ENCODE results near the gene DAGLB.

Gene DAGLB

GRCh38 chr7:6417408-6417807 lies 30.3 kb downstream of the DAGLB start:
- H3K27ac ChIP-seq (ENCODE audit: low read depth, low read length) = no peak overlapping the region

GRCh38 chr7:6416516-6417145 lies 31.1 kb downstream of the DAGLB start:
- H3K4ac ChIP-seq (ENCODE audit: low read depth, low read length) = no peak overlapping the region
- no peak overlapping the region for H2AK5ac ChIP-seq (ENCODE audit: low read length)
- no peaks in the 10 kb centered on the region for H3K79me2 ChIP-seq (ENCODE audit: control insufficient read depth, insufficient read depth, low read length)
- H3K56ac ChIP-seq (ENCODE audit: low read length) = peak overlapping the region; percentile 31
- H2BK15ac ChIP-seq (replicated peaks; ENCODE audit: low read depth) = no peak overlapping the region
- no peaks in the 10 kb centered on the region for H3K27me3 ChIP-seq (ENCODE audit: insufficient read depth, low read length, poor library complexity)
- H3K23ac ChIP-seq (ENCODE audit: low read length) = no peak overlapping the region
- WGBS (ENCODE audit: extremely low coverage, insufficient coverage, low lambda C conversion rate) = no CpG with 5 or more reads among the region's 23 CpGs
- no peak overlapping the region for H4K8ac ChIP-seq (ENCODE audit: low read depth, low read length)
- peaks cover 8% of the 10 kb centered on the region for H3K36me3 ChIP-seq (ENCODE audit: control insufficient read depth, insufficient read depth, low read length)
- no peak overlapping the region for H3K4me3 ChIP-seq (ENCODE audit: low read length)
- H3K4me2 ChIP-seq (ENCODE audit: low read length) = no peak overlapping the region
- no peak overlapping the region for H2BK120ac ChIP-seq (ENCODE audit: low read depth, low read length)
- no peaks in the 10 kb centered on the region for H3K4me1 ChIP-seq (ENCODE audit: control insufficient read depth, low read depth, low read length)
- H2BK5ac ChIP-seq (ENCODE audit: low read length) = no peak overlapping the region
- no peaks in the 10 kb centered on the region for H3K79me1 ChIP-seq (ENCODE audit: low read length)
- H4K5ac ChIP-seq (ENCODE audit: low read length) = no peak overlapping the region
- H3K18ac ChIP-seq (ENCODE audit: low read length) = no peak overlapping the region
- H3K27ac ChIP-seq (ENCODE audit: low read depth, low read length) = no peak overlapping the region
- peak; percentile 86 for DNase-seq
- peak overlapping the region; percentile 7 for H3K9ac ChIP-seq (ENCODE audit: low read length)

More at GRCh38 chr7:6417408-6417807, 30.3 kb downstream of the DAGLB start:
- Histone ChIP-seq H3K4ac (ENCODE audit: low read depth, low read length) (no peak overlapping the region), H2BK15ac (replicated peaks; ENCODE audit: low read depth) (no peak overlapping the region), H2AK5ac (ENCODE audit: low read length) (no peak overlapping the region), H3K56ac (ENCODE audit: low read length) (no peak overlapping the region), H3K4me1 (ENCODE audit: control insufficient read depth, low read depth, low read length) (no peaks in the 10 kb centered on the region), H3K79me2 (ENCODE audit: control insufficient read depth, insufficient read depth, low read length) (no peaks in the 10 kb centered on the region), H4K8ac (ENCODE audit: low read depth, low read length) (no peak overlapping the region), H3K79me1 (ENCODE audit: low read length) (no peaks in the 10 kb centered on the region), H3K23ac (ENCODE audit: low read length) (no peak overlapping the region), H3K36me3 (ENCODE audit: control insufficient read depth, insufficient read depth, low read length) (peaks cover 9% of the 10 kb centered on the region), H2BK5ac (ENCODE audit: low read length) (no peak overlapping the region), H3K4me2 (ENCODE audit: low read length) (no peak overlapping the region), H2BK120ac (ENCODE audit: low read depth, low read length) (no peak overlapping the region), H4K5ac (ENCODE audit: low read length) (no peak overlapping the region), H3K18ac (ENCODE audit: low read length) (no peak overlapping the region), H3K4me3 (ENCODE audit: low read length) (no peak overlapping the region), H3K27me3 (ENCODE audit: insufficient read depth, low read length, poor library complexity) (no peaks in the 10 kb centered on the region), H3K9ac (ENCODE audit: low read length) (no peak overlapping the region)
- no peak for DNase-seq
- WGBS (ENCODE audit: extremely low coverage, insufficient coverage, low lambda C conversion rate) = no CpG with 5 or more reads among the region's 5 CpGs

- Histone ChIP-seq H3K4me3 (ENCODE audit: low read length) (no peak overlapping the region), H3K4me2 (ENCODE audit: low read length) (no peak overlapping the region), H3K27ac (ENCODE audit: low read depth, low read length) (no peak overlapping the region), H3K79me1 (ENCODE audit: low read length) (peaks cover 2% of the 10 kb centered on the region), H2AK5ac (ENCODE audit: low read length) (no peak overlapping the region), H3K56ac (ENCODE audit: low read length) (no peak overlapping the region), H3K18ac (ENCODE audit: low read length) (no peak overlapping the region), H4K5ac (ENCODE audit: low read length) (no peak overlapping the region), H3K79me2 (ENCODE audit: control insufficient read depth, insufficient read depth, low read length) (no peaks in the 10 kb centered on the region), H2BK120ac (ENCODE audit: low read depth, low read length) (no peak overlapping the region), H3K27me3 (ENCODE audit: insufficient read depth, low read length, poor library complexity) (no peaks in the 10 kb centered on the region), H4K8ac (ENCODE audit: low read depth, low read length) (no peak overlapping the region), H3K36me3 (ENCODE audit: control insufficient read depth, insufficient read depth, low read length) (peaks cover 13% of the 10 kb centered on the region), H3K4ac (ENCODE audit: low read depth, low read length) (no peak overlapping the region), H2BK15ac (replicated peaks; ENCODE audit: low read depth) (no peak overlapping the region), H2BK5ac (ENCODE audit: low read length) (no peak overlapping the region), H3K23ac (ENCODE audit: low read length) (no peak overlapping the region), H3K9ac (ENCODE audit: low read length) (no peak overlapping the region), H3K4me1 (ENCODE audit: control insufficient read depth, low read depth, low read length) (no peaks in the 10 kb centered on the region)
- no CpG with 5 or more reads among the region's 10 CpGs for WGBS (ENCODE audit: extremely low coverage, insufficient coverage, low lambda C conversion rate)
- no peak for DNase-seq
Observed at GRCh38 chr7:6413637-6414036, 34.1 kb downstream of the DAGLB start.

- Histone ChIP-seq H3K27ac (ENCODE audit: low read depth, low read length) (no peak overlapping the region), H2BK15ac (replicated peaks; ENCODE audit: low read depth) (no peak overlapping the region), H3K27me3 (ENCODE audit: insufficient read depth, low read length, poor library complexity) (no peaks in the 10 kb centered on the region), H2BK5ac (ENCODE audit: low read length) (no peak overlapping the region), H3K18ac (ENCODE audit: low read length) (no peak overlapping the region), H3K36me3 (ENCODE audit: control insufficient read depth, insufficient read depth, low read length) (peaks cover 18% of the 10 kb centered on the region), H3K23ac (ENCODE audit: low read length) (no peak overlapping the region), H3K79me1 (ENCODE audit: low read length) (peaks cover 2% of the 10 kb centered on the region), H2AK5ac (ENCODE audit: low read length) (no peak overlapping the region), H3K56ac (ENCODE audit: low read length) (no peak overlapping the region), H4K8ac (ENCODE audit: low read depth, low read length) (no peak overlapping the region), H3K4me3 (ENCODE audit: low read length) (no peak overlapping the region), H2BK120ac (ENCODE audit: low read depth, low read length) (no peak overlapping the region), H3K4me2 (ENCODE audit: low read length) (no peak overlapping the region), H4K5ac (ENCODE audit: low read length) (no peak overlapping the region), H3K79me2 (ENCODE audit: control insufficient read depth, insufficient read depth, low read length) (no peaks in the 10 kb centered on the region), H3K4me1 (ENCODE audit: control insufficient read depth, low read depth, low read length) (no peaks in the 10 kb centered on the region), H3K4ac (ENCODE audit: low read depth, low read length) (no peak overlapping the region), H3K9ac (ENCODE audit: low read length) (no peak overlapping the region)
- DNase-seq = no peak
- no CpG with 5 or more reads among the region's 34 CpGs for WGBS (ENCODE audit: extremely low coverage, insufficient coverage, low lambda C conversion rate)
Observed at GRCh38 chr7:6409944-6410693, 37.6 kb downstream of the DAGLB start.

GRCh38 chr7:6409091-6409490 lies 38.7 kb downstream of the DAGLB start:
- Histone ChIP-seq H3K23ac (ENCODE audit: low read length) (no peak overlapping the region), H3K18ac (ENCODE audit: low read length) (no peak overlapping the region), H4K5ac (ENCODE audit: low read length) (no peak overlapping the region), H2BK15ac (replicated peaks; ENCODE audit: low read depth) (no peak overlapping the region), H3K27me3 (ENCODE audit: insufficient read depth, low read length, poor library complexity) (no peaks in the 10 kb centered on the region), H2BK5ac (ENCODE audit: low read length) (no peak overlapping the region), H3K4me2 (ENCODE audit: low read length) (no peak overlapping the region), H3K56ac (ENCODE audit: low read length) (no peak overlapping the region), H2AK5ac (ENCODE audit: low read length) (no peak overlapping the region), H3K4me1 (ENCODE audit: control insufficient read depth, low read depth, low read length) (no peaks in the 10 kb centered on the region), H3K79me2 (ENCODE audit: control insufficient read depth, insufficient read depth, low read length) (peaks cover under 1% of the 10 kb centered on the region), H3K79me1 (ENCODE audit: low read length) (peaks cover 2% of the 10 kb centered on the region), H3K9ac (ENCODE audit: low read length) (no peak overlapping the region), H3K4me3 (ENCODE audit: low read length) (no peak overlapping the region), H3K36me3 (ENCODE audit: control insufficient read depth, insufficient read depth, low read length) (peaks cover 19% of the 10 kb centered on the region), H3K4ac (ENCODE audit: low read depth, low read length) (no peak overlapping the region), H4K8ac (ENCODE audit: low read depth, low read length) (no peak overlapping the region), H3K27ac (ENCODE audit: low read depth, low read length) (no peak overlapping the region), H2BK120ac (ENCODE audit: low read depth, low read length) (no peak overlapping the region)
- WGBS (ENCODE audit: extremely low coverage, insufficient coverage, low lambda C conversion rate) = no CpG with 5 or more reads among the region's 14 CpGs
- no peak for DNase-seq
